ENCODE results near the gene IL17RC.

DNA sequence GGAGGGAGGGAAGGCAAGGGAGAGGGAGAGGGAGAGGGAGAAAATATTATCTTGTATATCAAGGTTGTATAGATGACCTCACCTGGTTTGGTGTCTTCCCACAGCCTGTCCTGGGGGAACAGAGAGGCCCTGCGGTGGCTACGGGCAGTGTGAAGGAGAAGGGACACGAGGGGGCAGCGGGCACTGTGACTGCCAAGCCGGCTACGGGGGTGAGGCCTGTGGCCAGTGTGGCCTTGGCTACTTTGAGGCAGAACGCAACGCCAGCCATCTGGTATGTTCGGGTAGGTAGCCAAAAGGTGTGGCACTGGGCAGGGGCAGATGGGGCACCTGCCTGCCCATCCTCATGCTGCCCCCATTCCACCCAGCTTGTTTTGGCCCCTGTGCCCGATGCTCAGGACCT is 23.8 kb downstream of the IL17RC start:
- TF ChIP-seq, protein P1, sequence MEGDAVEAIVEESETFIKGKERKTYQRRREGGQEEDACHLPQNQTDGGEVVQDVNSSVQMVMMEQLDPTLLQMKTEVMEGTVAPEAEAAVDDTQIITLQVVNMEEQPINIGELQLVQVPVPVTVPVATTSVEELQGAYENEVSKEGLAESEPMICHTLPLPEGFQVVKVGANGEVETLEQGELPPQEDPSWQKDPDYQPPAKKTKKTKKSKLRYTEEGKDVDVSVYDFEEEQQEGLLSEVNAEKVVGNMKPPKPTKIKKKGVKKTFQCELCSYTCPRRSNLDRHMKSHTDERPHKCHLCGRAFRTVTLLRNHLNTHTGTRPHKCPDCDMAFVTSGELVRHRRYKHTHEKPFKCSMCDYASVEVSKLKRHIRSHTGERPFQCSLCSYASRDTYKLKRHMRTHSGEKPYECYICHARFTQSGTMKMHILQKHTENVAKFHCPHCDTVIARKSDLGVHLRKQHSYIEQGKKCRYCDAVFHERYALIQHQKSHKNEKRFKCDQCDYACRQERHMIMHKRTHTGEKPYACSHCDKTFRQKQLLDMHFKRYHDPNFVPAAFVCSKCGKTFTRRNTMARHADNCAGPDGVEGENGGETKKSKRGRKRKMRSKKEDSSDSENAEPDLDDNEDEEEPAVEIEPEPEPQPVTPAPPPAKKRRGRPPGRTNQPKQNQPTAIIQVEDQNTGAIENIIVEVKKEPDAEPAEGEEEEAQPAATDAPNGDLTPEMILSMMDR (conservative IDR thresholded peaks at IDR 0.05 in 1 of 2, IDR thresholded peaks at IDR 0.05 in 1 of 2; ENCODE audit: extremely low read depth in 1 of 2, insufficient read depth in 1 of 2, low read depth in 1 of 2, low read length in 2 of 2) = no peak
- no peak for TF ChIP-seq EZH2 (IDR thresholded peaks at IDR 0.05; ENCODE audit: borderline replicate concordance, low read length)
